LNCaP clone FGC (cell line): ENCODE data around the gene CAPN1.

ENCODE experiments used
- DNase-seq: peaks from one replicate; pipeline ENCODE4 v3.0.0-alpha.2; 2011; ENCODE audit warnings: low read depth
- H3K4me3 ChIP-seq: 2 replicates; pipeline ENCODE4 v1.5.1; 2011; ENCODE audit warnings: mild to moderate bottlenecking, low read depth, low read length, control low read depth
- CTCF ChIP-seq: IDR thresholded peaks from 2 replicates; pipeline ENCODE4 v1.5.1; 2012; ENCODE audit warnings: mild to moderate bottlenecking; ENCODE audit not compliant: control insufficient read depth, insufficient read depth; ENCODE audit errors: extremely low read depth

CAPN1 gene

GRCh38 chr11:65163684-65164083, 18.0 kb upstream of the CAPN1 start:
- no peak for TF ChIP-seq CTCF
- DNase-seq: no peak
- no peak overlapping the region for H3K4me3 ChIP-seq

- no peak overlapping the region for H3K4me3 ChIP-seq
- TF ChIP-seq CTCF: no peak
- DNase-seq: no peak
Measured at GRCh38 chr11:65165410-65166317, 16.1 kb upstream of the CAPN1 start.

GRCh38 chr11:65166893-65167292, 14.8 kb upstream of the CAPN1 start:
- TF ChIP-seq CTCF: no peak
- H3K4me3 ChIP-seq: no peak overlapping the region
- DNase-seq: no peak

- no peak for TF ChIP-seq CTCF
- DNase-seq: no peak
- H3K4me3 ChIP-seq: no peak overlapping the region
Measured at GRCh38 chr11:65167656-65168055, 14.1 kb upstream of the CAPN1 start.

GRCh38 chr11:65169164-65169641, 12.5 kb upstream of the CAPN1 start:
- no peak for TF ChIP-seq CTCF
- H3K4me3 ChIP-seq: no peak overlapping the region
- DNase-seq: no peak

- DNase-seq: no peak
- no peak within 1 kb of the TSS for H3K4me3 ChIP-seq
Measured at GRCh38 chr11:65170058-65170534, 11.6 kb upstream of the CAPN1 start, which contains the start of gene SPDYC. Gene SPDYC, plus strand, starts transcription at chr11:65170233. Its CDS starts 1,125 bp downstream, at chr11:65171358.

More at GRCh38 chr11:65170058-65170534, 11.6 kb upstream of the CAPN1 start, which contains the start of gene SPDYC:
- no peak for TF ChIP-seq CTCF
